HG02938 (cell line): ENCODE measurements around the gene TKTL2.

ENCODE experiments used
- ATAC-seq: cut with Tn5 transposase; IDR thresholded peaks from one replicate; pipeline ENCODE4 v1.9.1; 2021; ENCODE audit warnings: mild to moderate bottlenecking, moderate library complexity; ENCODE audit not compliant: unreplicated experiment

Gene TKTL2

GRCh38 chr4:163473576-163473975 lies at the start of gene TKTL2:
Gene TKTL2, minus strand, starts transcription at chr4:163473754. Its CDS starts 20 bp downstream, at chr4:163473734.
- no peak for ATAC-seq

- ATAC-seq = no peak
These were observed 41.6 kb upstream of the TKTL2 start for GRCh38 chr4:163515198-163515597.

GRCh38 chr4:163505374-163505773 lies 31.8 kb upstream of the TKTL2 start:
- ATAC-seq = no peak

- ATAC-seq = no peak
These were observed 27.0 kb upstream of the TKTL2 start for GRCh38 chr4:163500586-163500985.

GRCh38 chr4:163495900-163496299 lies 22.3 kb upstream of the TKTL2 start:
- peak; percentile 24 for ATAC-seq

- ATAC-seq = peak; percentile 77
These were observed 21.0 kb upstream of the TKTL2 start, which contains the start of gene TMA16 for GRCh38 chr4:163494360-163495241. Gene TMA16, plus strand, starts transcription at chr4:163494690. Its CDS starts 112 bp downstream, at chr4:163494802.

- ATAC-seq = peak; percentile 28
These were observed 20.2 kb upstream of the TKTL2 start for GRCh38 chr4:163493643-163494359.

- ATAC-seq = no peak
These were observed 19.5 kb upstream of the TKTL2 start for GRCh38 chr4:163492951-163493504.

GRCh38 chr4:163489929-163490328 lies 16.4 kb upstream of the TKTL2 start:
- no peak for ATAC-seq

- no peak for ATAC-seq
These were observed 12.8 kb upstream of the TKTL2 start for GRCh38 chr4:163486321-163486720.

- no peak for ATAC-seq
These were observed 12.0 kb upstream of the TKTL2 start for GRCh38 chr4:163485589-163485988.

- peak; percentile 46 for ATAC-seq
These were observed 11.4 kb upstream of the TKTL2 start for GRCh38 chr4:163484906-163485305.

- ATAC-seq = peak; percentile 72
These were observed 8.6 kb upstream of the TKTL2 start for GRCh38 chr4:163482190-163482589.

- ATAC-seq = no peak
These were observed 3.3 kb upstream of the TKTL2 start for GRCh38 chr4:163476761-163477438.

GRCh38 chr4:163474027-163474426 lies 473 bp upstream of the TKTL2 start:
- ATAC-seq = no peak

GRCh38 chr4:163473130-163473529 lies 424 bp downstream of the TKTL2 start:
- no peak for ATAC-seq

- ATAC-seq = no peak
These were observed 3.2 kb downstream of the TKTL2 start for GRCh38 chr4:163470391-163470790.

- no peak for ATAC-seq
These were observed 6.3 kb downstream of the TKTL2 start for GRCh38 chr4:163467082-163467770.

GRCh38 chr4:163462556-163462955 lies 11.0 kb downstream of the TKTL2 start:
- ATAC-seq = no peak

- ATAC-seq = no peak
These were observed 24.9 kb downstream of the TKTL2 start for GRCh38 chr4:163448540-163449203.
